MM.1S (cell line): ENCODE results near the gene ARMS2.

ENCODE experiments used
- CTCF ChIP-seq: fragments of 300-600 bp; sonication (generic); IDR thresholded peaks from 2 replicates; pipeline ENCODE4 v1.5.1; 2016; ENCODE audit warnings: antibody characterized with exemption, low read length, mixed read lengths
- EZH2phosphoT487 ChIP-seq: fragments of 300-600 bp; sonication (generic); IDR thresholded peaks from 2 replicates; pipeline ENCODE4 v1.6.1; 2018; ENCODE audit warnings: antibody characterized with exemption, low read length

DNA sequence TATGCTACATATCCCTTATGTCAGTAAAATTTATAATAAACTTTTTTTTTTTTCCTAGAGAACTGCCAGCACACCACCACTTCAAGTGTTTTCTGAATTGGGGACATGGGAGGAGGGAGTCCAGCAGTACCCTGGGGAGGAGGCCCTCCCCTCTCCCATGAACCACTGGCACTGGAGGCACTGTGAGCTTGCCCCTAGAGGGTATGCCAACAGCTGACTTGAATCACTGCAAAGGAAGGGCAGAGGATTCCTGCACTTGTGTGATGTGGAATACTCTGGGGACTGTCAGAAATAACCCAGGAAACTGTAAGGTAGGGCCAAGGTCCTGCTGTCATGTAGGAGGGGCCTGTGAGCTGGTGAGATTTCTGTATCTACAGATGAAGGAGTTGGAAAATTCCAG, 8.5 kb upstream of the ARMS2 start:
- TF ChIP-seq CTCF (no peak), EZH2phosphoT487 (no peak)
